SK-N-SH (cell line): ENCODE measurements around the gene DMD.

ENCODE experiments used
- CTCF ChIP-seq: fragments of 200-600 bp; sonication (generic); IDR thresholded peaks from 2 replicates; pipeline ENCODE4 v1.6.1; 2017; ENCODE audit warnings: antibody characterized with exemption, mild to moderate bottlenecking, moderate library complexity
- IRF3 ChIP-seq: fragments of 150-350 bp; IDR thresholded peaks from 2 replicates; pipeline ENCODE4 v1.6.1; 2016; ENCODE audit warnings: mild to moderate bottlenecking, low read depth, low read length
- REST ChIP-seq: IDR thresholded peaks from 2 replicates; pipeline ENCODE4 v1.6.1; 2012; ENCODE audit warnings: mild to moderate bottlenecking, low read depth, low read length, moderate library complexity
- USF2 ChIP-seq: fragments of 150-350 bp; IDR thresholded peaks from 2 replicates; pipeline ENCODE4 v1.6.1; 2017; ENCODE audit warnings: antibody characterized with exemption, low read length, low read depth, borderline replicate concordance

- TF ChIP-seq CTCF (no peak), USF2 (no peak), IRF3 (no peak), REST (no peak)
These were observed 1861.8 kb downstream of the DMD start for GRCh38 chrX:31349515-31349914.
